Measurements from ENCODE around the gene MPDZ. TPM values are rescaled to one million over a fixed set of nuclear protein-coding genes. Genes with fewer than 3 reads are reported as not detected.

The MPDZ gene
- total RNA-seq, 1 donor from 2014 or later, result 28.8 TPM

DNA sequence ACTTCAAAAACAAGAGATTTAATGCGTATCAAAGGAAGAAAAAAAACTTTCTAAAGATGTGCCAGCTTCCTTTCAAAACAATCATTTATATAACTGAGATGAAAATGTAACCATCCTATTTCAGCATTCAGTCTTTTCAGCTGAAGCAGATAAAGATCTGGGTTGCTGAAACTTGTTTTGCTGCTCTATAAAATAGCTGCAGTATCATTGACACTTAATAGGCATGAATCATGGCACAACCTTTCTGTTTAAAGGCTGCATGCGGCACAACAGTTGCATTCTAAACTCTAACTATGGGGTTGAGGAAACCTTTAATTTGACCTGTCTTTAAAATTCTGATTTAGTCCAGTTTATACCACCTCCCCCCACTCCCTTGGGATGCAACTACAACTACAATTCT lies 196.7 kb downstream of the MPDZ start:
- DNase-seq (ENCODE audit: low spot score), result no peak

- no peak for DNase-seq (ENCODE audit: low spot score)
Observed at GRCh38 chr9:13078164-13078563, 201.3 kb downstream of the MPDZ start.

- no peak for DNase-seq (ENCODE audit: low spot score)
Observed at GRCh38 chr9:13076616-13077015, 202.9 kb downstream of the MPDZ start.

- no peak for DNase-seq (ENCODE audit: low spot score)
Observed at GRCh38 chr9:13071921-13072320, 207.6 kb downstream of the MPDZ start.

DNA sequence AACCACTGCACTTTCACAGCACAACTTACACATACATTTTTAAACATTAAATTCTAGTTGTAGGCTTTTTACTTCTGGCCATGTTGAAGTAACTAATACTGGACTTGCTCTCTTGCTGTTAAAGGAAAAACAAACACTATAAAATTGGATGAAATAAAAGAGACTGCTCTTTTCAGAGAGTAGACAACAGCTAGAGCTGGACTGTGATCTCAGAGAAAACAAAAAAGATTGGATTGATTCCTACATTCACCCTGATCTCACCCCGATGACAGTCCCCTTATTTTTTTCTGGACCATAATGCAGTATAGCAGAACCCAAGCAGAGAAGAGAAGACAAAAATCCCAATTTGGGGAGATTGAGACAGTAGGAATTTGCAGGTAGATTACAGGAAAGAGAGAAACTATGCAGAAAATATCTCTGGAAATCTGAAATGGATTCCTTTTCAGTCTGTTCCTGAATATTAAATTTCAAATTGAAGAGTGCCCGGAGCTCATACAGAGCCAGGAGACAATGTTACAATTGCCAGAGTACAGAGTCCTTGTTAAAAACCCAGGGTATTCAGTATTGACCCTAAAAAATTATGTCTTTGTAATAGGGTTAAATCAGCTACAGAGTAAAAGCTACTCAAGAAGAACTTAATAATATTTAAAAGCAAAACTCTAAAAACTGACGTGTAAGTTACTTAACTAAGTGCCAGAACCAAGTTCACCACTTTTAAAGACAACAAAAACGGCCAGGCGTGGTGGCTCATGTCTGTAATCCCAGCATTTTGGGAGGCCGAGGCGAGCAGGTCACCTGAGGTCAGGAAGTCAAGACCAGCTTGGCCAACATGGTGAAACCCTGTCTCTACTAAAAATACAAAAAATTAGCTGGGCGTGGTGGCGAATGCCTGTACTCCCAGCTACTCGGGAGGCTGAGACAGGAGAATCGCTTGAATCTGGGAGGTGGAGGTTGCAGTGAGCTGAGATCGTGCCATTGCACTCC lies 208.6 kb downstream of the MPDZ start:
- no peak for DNase-seq (ENCODE audit: low spot score)

GRCh38 chr9:13069498-13069897 lies 210.0 kb downstream of the MPDZ start:
- DNase-seq (ENCODE audit: low spot score), result no peak

DNA sequence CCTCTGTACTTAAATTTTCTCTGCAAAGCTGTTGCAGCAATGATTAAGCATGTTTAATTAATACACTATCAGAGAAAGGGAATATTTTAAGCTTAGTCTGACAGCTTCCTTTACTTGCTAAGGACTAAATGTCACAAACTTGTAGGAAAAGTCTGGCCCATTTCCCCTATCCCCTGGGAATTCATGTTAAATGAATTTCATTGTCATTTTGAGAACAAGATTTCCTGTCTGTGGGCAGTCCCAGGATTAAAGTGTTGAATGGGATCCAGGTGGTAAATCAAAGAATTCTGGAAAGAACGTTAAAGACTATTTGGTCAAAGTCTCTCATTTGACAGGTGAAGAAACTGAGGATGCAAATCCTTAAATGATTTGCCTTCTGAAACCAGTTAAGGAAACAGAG lies 214.8 kb downstream of the MPDZ start:
- no peak for DNase-seq (ENCODE audit: low spot score)

- no peak for DNase-seq (ENCODE audit: low spot score)
Observed at GRCh38 chr9:13063880-13064459, 215.5 kb downstream of the MPDZ start.

DNA sequence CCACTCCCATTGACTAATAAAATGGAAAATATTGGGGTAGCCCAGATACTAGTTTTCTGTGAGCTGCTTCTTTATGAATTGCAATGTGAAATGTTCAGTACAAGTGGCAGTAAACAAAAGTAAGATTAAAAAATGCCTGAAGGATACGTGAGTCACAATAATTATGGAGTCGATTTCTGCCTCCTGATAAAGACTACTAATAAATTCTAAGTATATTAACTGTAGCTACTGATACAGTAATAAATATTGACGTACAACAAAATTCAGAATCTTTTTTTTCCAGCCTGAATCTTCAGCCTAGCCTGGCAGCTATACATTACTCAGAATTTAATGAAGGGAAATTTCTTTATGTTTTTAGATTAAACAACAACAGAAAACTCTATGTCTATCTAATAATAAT lies 218.1 kb downstream of the MPDZ start:
- DNase-seq (ENCODE audit: low spot score), result no peak
